ENCODE results near the gene POLR3B.

- TF ChIP-seq, protein P1, sequence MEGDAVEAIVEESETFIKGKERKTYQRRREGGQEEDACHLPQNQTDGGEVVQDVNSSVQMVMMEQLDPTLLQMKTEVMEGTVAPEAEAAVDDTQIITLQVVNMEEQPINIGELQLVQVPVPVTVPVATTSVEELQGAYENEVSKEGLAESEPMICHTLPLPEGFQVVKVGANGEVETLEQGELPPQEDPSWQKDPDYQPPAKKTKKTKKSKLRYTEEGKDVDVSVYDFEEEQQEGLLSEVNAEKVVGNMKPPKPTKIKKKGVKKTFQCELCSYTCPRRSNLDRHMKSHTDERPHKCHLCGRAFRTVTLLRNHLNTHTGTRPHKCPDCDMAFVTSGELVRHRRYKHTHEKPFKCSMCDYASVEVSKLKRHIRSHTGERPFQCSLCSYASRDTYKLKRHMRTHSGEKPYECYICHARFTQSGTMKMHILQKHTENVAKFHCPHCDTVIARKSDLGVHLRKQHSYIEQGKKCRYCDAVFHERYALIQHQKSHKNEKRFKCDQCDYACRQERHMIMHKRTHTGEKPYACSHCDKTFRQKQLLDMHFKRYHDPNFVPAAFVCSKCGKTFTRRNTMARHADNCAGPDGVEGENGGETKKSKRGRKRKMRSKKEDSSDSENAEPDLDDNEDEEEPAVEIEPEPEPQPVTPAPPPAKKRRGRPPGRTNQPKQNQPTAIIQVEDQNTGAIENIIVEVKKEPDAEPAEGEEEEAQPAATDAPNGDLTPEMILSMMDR (conservative IDR thresholded peaks at IDR 0.05): no peak
- TF ChIP-seq ZFX (IDR thresholded peaks at IDR 0.05): no peak
Measured at GRCh38 chr12:106442575-106442974, 85.0 kb downstream of the POLR3B start.

Data from C4-2B (cell line).